SK-N-MC (cell line): ENCODE data around the gene ZBTB20.

Experiments used
- EZH2 ChIP-seq: fragments of 200-600 bp; sonication (generic); IDR thresholded peaks from one replicate; pipeline ENCODE4 v1.6.1; 2017; ENCODE audit warnings: antibody characterized with exemption
- POLR2AphosphoS5 ChIP-seq: IDR thresholded peaks from 2 replicates; pipeline ENCODE4 v1.6.1; 2012; ENCODE audit warnings: mild to moderate bottlenecking, low read depth, low read length, borderline replicate concordance

DNA sequence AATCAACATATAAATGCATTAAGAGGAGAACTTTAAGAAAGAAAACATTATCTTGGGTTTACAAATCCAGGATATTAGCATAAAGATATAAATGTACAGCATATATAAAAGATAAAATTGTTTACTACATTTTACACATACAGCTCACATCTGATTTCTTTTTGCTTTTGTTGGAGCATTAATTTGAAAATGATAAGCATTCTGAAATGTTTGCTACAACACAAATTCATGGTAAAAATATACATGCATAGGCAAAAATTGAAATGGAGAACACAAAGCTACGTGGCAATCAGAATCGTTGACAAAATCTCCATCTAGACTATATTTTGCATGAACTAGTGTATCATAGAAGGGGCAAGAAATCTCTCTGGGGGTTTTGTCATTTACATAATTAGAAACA lies 694.2 kb downstream of the ZBTB20 start:
- TF ChIP-seq POLR2AphosphoS5 (no peak), EZH2 (no peak)
